GM12872 (cell line): ENCODE data around the gene RNF44.

ENCODE experiments used
- TF ChIP-seq, protein P1 (sequence below): IDR thresholded peaks from 3 replicates; pipeline ENCODE4 v1.5.1; 2011; ENCODE audit warnings: low read depth, mild to moderate bottlenecking, low read length, moderate library complexity; ENCODE audit not compliant: insufficient read depth

RNF44 gene

DNA sequence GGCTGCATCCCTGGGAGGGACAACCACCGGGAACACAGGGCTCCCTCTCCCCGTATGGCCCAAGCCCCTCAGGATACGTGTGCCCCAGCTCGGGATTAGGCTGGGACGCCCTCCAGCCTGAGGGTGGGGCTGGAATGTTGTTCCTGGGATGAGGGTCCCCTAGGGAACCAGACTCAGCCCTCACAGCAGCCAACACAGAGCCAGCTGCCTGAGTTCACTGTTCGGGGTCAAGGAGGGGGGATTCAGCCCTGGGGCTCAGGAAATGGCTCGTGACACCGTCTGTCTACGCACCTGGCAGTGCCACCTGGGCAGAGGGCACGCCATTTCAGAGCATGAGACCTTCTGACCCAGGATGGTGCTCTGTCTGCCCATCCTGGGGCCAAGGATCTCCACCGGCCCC lies 8.9 kb downstream of the RNF44 start:
- TF ChIP-seq, protein P1, sequence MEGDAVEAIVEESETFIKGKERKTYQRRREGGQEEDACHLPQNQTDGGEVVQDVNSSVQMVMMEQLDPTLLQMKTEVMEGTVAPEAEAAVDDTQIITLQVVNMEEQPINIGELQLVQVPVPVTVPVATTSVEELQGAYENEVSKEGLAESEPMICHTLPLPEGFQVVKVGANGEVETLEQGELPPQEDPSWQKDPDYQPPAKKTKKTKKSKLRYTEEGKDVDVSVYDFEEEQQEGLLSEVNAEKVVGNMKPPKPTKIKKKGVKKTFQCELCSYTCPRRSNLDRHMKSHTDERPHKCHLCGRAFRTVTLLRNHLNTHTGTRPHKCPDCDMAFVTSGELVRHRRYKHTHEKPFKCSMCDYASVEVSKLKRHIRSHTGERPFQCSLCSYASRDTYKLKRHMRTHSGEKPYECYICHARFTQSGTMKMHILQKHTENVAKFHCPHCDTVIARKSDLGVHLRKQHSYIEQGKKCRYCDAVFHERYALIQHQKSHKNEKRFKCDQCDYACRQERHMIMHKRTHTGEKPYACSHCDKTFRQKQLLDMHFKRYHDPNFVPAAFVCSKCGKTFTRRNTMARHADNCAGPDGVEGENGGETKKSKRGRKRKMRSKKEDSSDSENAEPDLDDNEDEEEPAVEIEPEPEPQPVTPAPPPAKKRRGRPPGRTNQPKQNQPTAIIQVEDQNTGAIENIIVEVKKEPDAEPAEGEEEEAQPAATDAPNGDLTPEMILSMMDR: no peak

DNA sequence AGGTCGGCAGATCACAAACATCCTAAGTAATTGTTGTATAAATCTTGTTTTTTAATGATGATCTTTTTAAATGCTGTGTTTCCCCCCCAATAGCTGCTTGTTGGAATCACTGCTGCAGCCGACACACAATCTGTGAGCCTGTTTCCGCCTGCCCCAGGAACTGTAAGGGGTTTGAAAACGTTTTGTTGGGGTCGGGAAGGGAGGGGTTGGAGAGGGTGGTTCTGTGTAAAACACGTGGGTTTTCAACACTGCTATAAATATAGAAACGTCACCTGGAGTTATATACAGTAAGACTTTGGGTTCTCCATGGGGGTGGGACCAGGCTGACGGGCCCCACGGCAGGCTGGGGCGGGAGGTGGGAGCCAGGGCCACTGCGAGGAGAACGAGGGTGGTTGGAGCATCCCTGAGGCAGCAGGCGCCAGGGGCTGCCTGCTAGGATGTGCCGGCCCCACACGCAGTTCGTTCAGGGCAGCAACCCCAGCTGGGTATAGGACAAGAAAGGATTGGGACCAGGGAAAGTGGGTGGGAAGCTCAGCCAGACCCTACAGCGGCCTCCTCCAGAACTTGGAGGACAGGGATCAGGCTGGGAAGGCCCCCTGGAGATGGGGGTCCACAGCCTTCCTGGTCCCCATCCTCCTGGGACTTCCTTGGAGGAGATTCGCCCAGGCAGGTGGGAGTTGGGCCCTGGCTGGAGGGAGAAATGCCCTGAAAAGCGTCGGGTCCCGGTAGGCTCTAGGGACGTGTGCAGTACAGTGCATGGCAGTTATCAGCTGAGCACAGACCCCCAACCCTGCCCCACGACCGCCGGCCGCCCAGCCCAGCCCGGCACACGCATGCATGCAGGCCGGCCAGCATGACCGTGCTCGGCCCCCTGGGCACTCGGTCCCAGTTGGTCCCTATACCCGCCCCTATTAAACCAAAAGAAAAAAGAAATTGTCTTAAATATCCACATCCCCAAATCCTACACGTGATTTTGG lies 9.7 kb downstream of the RNF44 start:
- TF ChIP-seq, protein P1: no peak

DNA sequence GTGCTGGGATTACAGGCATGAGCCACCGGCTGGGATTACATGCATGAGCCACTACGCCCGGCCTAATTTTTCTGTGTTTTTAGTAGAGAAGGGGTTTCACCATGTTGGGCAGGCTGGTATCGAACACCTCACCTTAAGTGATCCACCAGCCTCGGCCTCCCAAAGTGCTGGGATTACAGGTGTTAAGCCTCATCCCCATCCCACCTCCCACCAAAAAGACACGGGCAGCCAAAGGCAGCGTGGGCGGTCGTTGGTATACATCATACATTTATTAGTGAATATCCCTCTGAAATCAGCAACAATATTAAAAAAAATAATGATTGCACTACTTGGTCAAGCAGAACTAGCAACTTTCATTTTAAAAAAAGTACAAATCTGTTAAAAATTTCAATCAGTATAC lies 10.7 kb downstream of the RNF44 start:
- TF ChIP-seq, protein P1: no peak

DNA sequence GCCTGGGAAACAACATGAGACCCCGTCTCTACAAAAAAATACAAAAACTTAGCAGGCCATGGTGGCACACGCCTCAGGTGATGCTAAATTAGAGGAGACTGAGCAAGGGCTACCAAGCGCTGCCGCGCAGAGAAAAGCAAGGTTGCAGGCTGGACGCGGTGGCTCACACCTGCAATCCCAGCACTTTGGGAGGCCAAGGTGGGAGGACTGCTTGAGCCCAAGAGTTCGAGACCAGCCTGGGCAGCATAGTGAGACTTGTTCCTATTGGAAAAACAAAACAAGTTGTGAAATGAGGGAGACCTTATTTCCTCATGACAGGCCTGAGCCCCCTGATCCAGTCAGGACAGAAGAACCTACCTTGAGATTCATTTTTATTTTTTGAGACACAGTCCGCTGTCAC lies 11.5 kb downstream of the RNF44 start:
- TF ChIP-seq, protein P1: no peak

DNA sequence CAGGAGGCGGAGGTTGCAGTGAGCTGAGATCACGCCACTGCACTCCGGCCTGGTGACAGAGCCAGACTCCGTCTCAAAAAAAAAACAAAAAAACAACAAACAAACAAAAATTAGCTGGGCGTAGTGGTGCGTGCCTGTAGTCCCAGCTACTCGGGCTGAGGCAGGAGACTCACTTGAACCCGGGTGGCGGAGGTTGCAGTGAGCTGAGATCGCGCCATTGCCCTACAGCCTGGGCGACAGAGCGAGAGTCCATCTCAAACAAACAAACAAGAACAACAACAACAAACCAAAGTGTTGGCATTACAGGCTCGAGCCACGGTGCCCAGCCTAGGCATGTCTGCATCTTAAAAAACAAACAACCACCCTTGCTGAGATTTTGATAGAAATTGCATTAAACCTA lies 12.2 kb downstream of the RNF44 start:
- TF ChIP-seq, protein P1: no peak

DNA sequence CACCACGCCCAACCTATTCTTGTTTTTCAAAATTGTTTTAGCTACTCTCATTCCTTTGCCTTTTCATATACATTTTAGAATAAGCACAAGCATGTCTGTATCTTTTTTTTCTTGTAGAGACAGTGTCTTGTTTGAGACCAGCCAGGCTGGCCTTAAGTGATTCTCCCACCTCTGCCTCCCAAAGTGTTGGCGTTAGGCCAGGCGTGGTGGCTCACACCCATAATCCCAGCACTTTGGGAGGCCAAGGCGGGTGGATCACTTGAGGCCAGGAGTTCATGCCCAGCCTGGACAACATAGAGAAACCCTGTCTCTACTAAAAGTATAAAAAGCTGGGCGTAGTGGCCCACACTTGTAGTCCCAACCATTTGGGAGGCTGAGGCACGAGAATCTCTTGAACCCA lies 13.1 kb downstream of the RNF44 start:
- TF ChIP-seq, protein P1: no peak

DNA sequence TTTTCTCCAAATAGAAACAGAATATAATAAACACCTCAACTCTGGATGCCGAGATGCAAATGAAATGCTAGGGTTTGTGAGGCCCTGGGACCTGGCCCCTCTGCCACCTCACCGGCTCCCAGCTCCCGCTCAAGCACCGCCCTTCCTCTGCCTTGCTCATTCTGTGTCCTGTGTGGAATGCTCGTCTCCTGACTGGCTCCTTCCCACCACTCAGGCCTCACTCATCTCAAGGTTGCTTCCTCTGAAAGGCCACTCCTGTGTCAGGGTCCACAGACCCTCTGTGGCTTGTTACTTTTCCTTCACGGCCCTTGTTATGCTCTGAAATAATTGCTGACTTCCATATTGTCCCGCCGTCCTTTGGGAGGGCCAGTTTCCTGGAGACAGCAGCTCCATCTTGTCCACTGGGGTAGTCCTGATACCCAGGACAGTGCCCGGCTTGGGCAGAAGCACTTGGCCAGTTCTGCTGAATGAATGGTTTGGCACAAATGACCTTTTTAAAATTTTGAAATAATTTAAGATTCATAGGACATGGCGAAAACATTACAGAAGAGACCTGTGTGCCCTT lies 15.4 kb downstream of the RNF44 start:
- TF ChIP-seq, protein P1: no peak
